HL-60 (cell line): ENCODE data around the gene MMP7.

Experiments used
- CTCF ChIP-seq: IDR thresholded peaks from one replicate; pipeline ENCODE4 v1.5.1; 2011; ENCODE audit warnings: low read length, control low read depth, inconsistent platforms; ENCODE audit not compliant: insufficient read depth
- POLR2AphosphoS5 ChIP-seq: IDR thresholded peaks from 2 replicates; pipeline ENCODE4 v1.6.1; 2012; ENCODE audit warnings: low read depth
- SPI1 ChIP-seq: IDR thresholded peaks from 2 replicates; pipeline ENCODE4 v1.6.1; 2012; ENCODE audit warnings: low read depth, mild to moderate bottlenecking, borderline replicate concordance

- TF ChIP-seq CTCF, result no peak
- no peak for TF ChIP-seq SPI1
- TF ChIP-seq POLR2AphosphoS5, result no peak
Observed at GRCh38 chr11:102476069-102476468, 54.5 kb downstream of the MMP7 start.
